Left colon (tissue), 2 donors: ENCODE results near the gene IFITM1. TPM values are rescaled to one million over a fixed set of nuclear protein-coding genes. Genes with fewer than 3 reads are reported as not detected.

ENCODE experiments used
- total RNA-seq, 2 donors: library from RNA; stranded (reverse); fragmentation: NEBNext Ultra II Directional; extraction: Animal tissue kit (Norgen Biotek cat#: 25700); gene quantifications; one replicate each; pipeline ENCODE4 v1.2.1, GENCODE V29; 2021
- donor health status: DM: no; HTN: no; CAD: no.
- donor health status: DM: yes; HTN: yes; CAD: no.

IFITM1 gene
- total RNA-seq, 2 donors from 2014 or later = 85.6 to 127 TPM

Other genes with a start within 250 kb of the IFITM1 start
- not detected for gene SCGB1C1, start 121.0 kb upstream of the IFITM1 start, total RNA-seq
- gene BET1L, start 106.6 kb upstream of the IFITM1 start, total RNA-seq = 10 to 100 TPM; 55.8 to 69.0 TPM
- gene RIC8A, start 106.3 kb upstream of the IFITM1 start, total RNA-seq = 10 to 100 TPM; 77.8 to 86.9 TPM
- gene SIRT3, start 77.7 kb upstream of the IFITM1 start, total RNA-seq = 10 to 100 TPM; 18.8 to 22.3 TPM
- 100 to 1,000 TPM in 1 of 2 donors, 10 to 100 TPM in 1; 99.5 to 111 TPM for gene PSMD13, start 77.1 kb upstream of the IFITM1 start, total RNA-seq
- under 1 TPM; 0.92 TPM for gene NLRP6, start 35.6 kb upstream of the IFITM1 start, total RNA-seq
- 10 to 100 TPM; 18.8 to 20.6 TPM for gene PGGHG, start 24.9 kb upstream of the IFITM1 start, total RNA-seq
- not detected for gene IFITM5, start 14.5 kb upstream of the IFITM1 start, total RNA-seq
- gene IFITM2, start 6.2 kb upstream of the IFITM1 start, total RNA-seq = 100 to 1,000 TPM in 1 of 2 donors, 10 to 100 TPM in 1; 87.7 to 133 TPM
- gene IFITM3, start 6.8 kb downstream of the IFITM1 start, total RNA-seq = 100 to 1,000 TPM; 118 to 136 TPM
- gene B4GALNT4, start 55.5 kb downstream of the IFITM1 start, total RNA-seq = 1 to 10 TPM; 2.4 to 3.3 TPM
- gene PKP3, start 80.2 kb downstream of the IFITM1 start, total RNA-seq = 100 to 1,000 TPM; 168 to 194 TPM
- gene SIGIRR, start 101.0 kb downstream of the IFITM1 start, total RNA-seq = 100 to 1,000 TPM; 123 to 152 TPM
- 100 to 1,000 TPM; 141 to 180 TPM for gene ANO9, start 128.0 kb downstream of the IFITM1 start, total RNA-seq
- 10 to 100 TPM; 23.3 to 27.4 TPM for gene PTDSS2, start 136.2 kb downstream of the IFITM1 start, total RNA-seq
- 100 to 1,000 TPM; 104 to 124 TPM for gene RNH1, start 193.2 kb downstream of the IFITM1 start, total RNA-seq
- gene HRAS, start 221.5 kb downstream of the IFITM1 start, total RNA-seq = 10 to 100 TPM; 42.3 to 58.1 TPM
- 1 to 10 TPM; 3.7 to 4.7 TPM for gene LRRC56, start 223.5 kb downstream of the IFITM1 start, total RNA-seq
- gene LMNTD2, start 246.7 kb downstream of the IFITM1 start, total RNA-seq = 10 to 100 TPM; 13.6 to 15.3 TPM
- gene RASSF7, start 246.9 kb downstream of the IFITM1 start, total RNA-seq = 100 to 1,000 TPM in 1 of 2 donors, 10 to 100 TPM in 1; 90.9 to 117 TPM